K562 (cell line): Measurements from ENCODE around the gene SOX15. TPM values are rescaled to one million over a fixed set of nuclear protein-coding genes. Genes with fewer than 3 reads are reported as not detected.

ENCODE experiments used
- CREB5 ChIP-seq: fragments of 250-450 bp; sonication (Bioruptor Pico); IDR thresholded peaks from 2 replicates; pipeline ENCODE4 v1.5.0; 2020; ENCODE audit warnings: mild to moderate bottlenecking
- ETV6 ChIP-seq, 3 experiments: fragments of 150-350 bp in 1 of 3; sonication (generic) in 1 of 3; formaldehyde crosslinking in 1 of 3; IDR thresholded peaks; 2 replicates each; pipeline versions ENCODE4 v1.6.1 to v1.8.0; 2014 to 2022; ENCODE audit warnings: borderline replicate concordance in 2 of 3, low read depth in 2 of 3, antibody characterized with exemption in 1 of 3, low read length in 1 of 3, mild to moderate bottlenecking in 1 of 3, missing genetic modification reagents in 1 of 3
- NBN ChIP-seq: fragments of 450-650 bp; IDR thresholded peaks from 2 replicates; pipeline ENCODE4 v1.6.1; 2016; ENCODE audit warnings: low read depth, mild to moderate bottlenecking
- NRF1 ChIP-seq, 2 experiments: fragments of 450-650 bp; IDR thresholded peaks in 1 of 2; conservative IDR thresholded peaks in 1 of 2; 2 replicates each; pipeline ENCODE4 v1.6.1; 2014; ENCODE audit warnings: mild to moderate bottlenecking in 2 of 2
- POLR2B ChIP-seq: fragments of 450-650 bp; IDR thresholded peaks from 2 replicates; pipeline ENCODE4 v1.6.1; 2018; ENCODE audit warnings: low read depth; ENCODE audit not compliant: partially characterized antibody
- POLR2G ChIP-seq: fragments of 200-400 bp; formaldehyde crosslinking; IDR thresholded peaks from 2 replicates; pipeline ENCODE4 v1.6.1; 2017; ENCODE audit warnings: low read depth, mild to moderate bottlenecking, antibody characterized with exemption, low read length, moderate library complexity
- RFX7 ChIP-seq: fragments of 250-450 bp; sonication (Bioruptor Pico); IDR thresholded peaks from 2 replicates; pipeline ENCODE4 v1.5.1; 2021; ENCODE audit warnings: mild to moderate bottlenecking
- RHOXF2B ChIP-seq: fragments of 250-450 bp; sonication (Bioruptor Pico); conservative IDR thresholded peaks from 2 replicates; pipeline ENCODE4 v1.5.1; 2021
- ZBTB40 ChIP-seq, 2 experiments: fragments of 450-650 bp in 1 of 2; sonication (generic) in 1 of 2; formaldehyde crosslinking in 1 of 2; IDR thresholded peaks; 2 replicates each; pipeline versions ENCODE4 v1.7.1 to v1.9.0; 2016 to 2022; ENCODE audit warnings: inconsistent platforms in 1 of 2, mild to moderate bottlenecking in 1 of 2, missing genetic modification reagents in 1 of 2
- polyA plus RNA-seq, 8 experiments: library from polyadenylated mRNA; depleted of rRNA in 4 of 8; stranded (reverse) in 5 of 8; unstranded in 3 of 8; fragments of >200 nt; fragmentation: Nextera tagmentation in 2 of 8; fragmentation: Illumina TruSeq in 1 of 8; extraction: Ambion mirVana in 2 of 8; extraction: Trizol in 1 of 8; gene quantifications; 2 replicates each; pipeline versions ENCODE4 v1.2.1 to v1.2.3, GENCODE V29; 2011 to 2014; ENCODE audit warnings: inconsistent platforms in 1 of 8, missing spikeins in 1 of 8
- total RNA-seq, 7 experiments: library from RNA; depleted of rRNA in 6 of 7; stranded (reverse); fragments of >200 nt in 6 of 7; fragmentation: Illumina TruSeq in 2 of 7; extraction: Trizol in 2 of 7; gene quantifications; 2 replicates each; pipeline versions ENCODE4 v1.2.1 to v1.2.3, GENCODE V29; 2011 to 2021; ENCODE audit warnings: low replicate concordance in 1 of 7

Gene SOX15
- total and polyA plus RNA-seq, 9 of the 15 experiments (the other 6 are each of a cell fraction or from before 2014, with no cell fraction given), result 0.07 to 0.33 (median 0.19) TPM; not detected in 5

GRCh38 chr17:7579001-7579833, 10.7 kb downstream of the SOX15 start, which contains the start of gene CD68 (continued):
- peak; percentile 55 for TF ChIP-seq ZBTB40 (IDR thresholded peaks at IDR 0.05)
- TF ChIP-seq ZBTB40 (CRISPR knock-in tag; IDR thresholded peaks at IDR 0.05), result no peak
- 0 out of 2 replicates have a peak, but pooled peaks have one; percentile 38 for TF ChIP-seq RFX7 (CRISPR knock-in tag)
- 0 out of 4 replicates have a peak, but pooled peaks of 1 of the 2 experiments have one; percentile 19 for TF ChIP-seq NRF1 (conservative IDR thresholded peaks at IDR 0.05 in 1 of 2, IDR thresholded peaks at IDR 0.05 in 1 of 2)
- peak; percentile 91 for TF ChIP-seq POLR2B
- TF ChIP-seq POLR2G, result peak; percentile 84
- no peak for TF ChIP-seq NBN
- TF ChIP-seq ETV6 (IDR thresholded peaks at IDR 0.05; ENCODE audit: borderline replicate concordance in 1 of 2, low read depth in 2 of 2, low read length in 1 of 2), result no peak
- 0 out of 2 replicates have a peak, but pooled peaks have one; percentile 42 for TF ChIP-seq ETV6 (CRISPR knock-in tag; IDR thresholded peaks at IDR 0.05; ENCODE audit: borderline replicate concordance)
- no peak for TF ChIP-seq CREB5 (CRISPR knock-in tag)
- TF ChIP-seq RHOXF2B (CRISPR knock-in tag), result peak; percentile 71; the same call in 1 of the 2 replicates
